ENCODE results near the gene HGFAC. TPM values are rescaled to one million over a fixed set of nuclear protein-coding genes. Genes with fewer than 3 reads are reported as not detected.

The HGFAC gene
- total RNA-seq, 1 donor from 2014 or later: not detected

DNA sequence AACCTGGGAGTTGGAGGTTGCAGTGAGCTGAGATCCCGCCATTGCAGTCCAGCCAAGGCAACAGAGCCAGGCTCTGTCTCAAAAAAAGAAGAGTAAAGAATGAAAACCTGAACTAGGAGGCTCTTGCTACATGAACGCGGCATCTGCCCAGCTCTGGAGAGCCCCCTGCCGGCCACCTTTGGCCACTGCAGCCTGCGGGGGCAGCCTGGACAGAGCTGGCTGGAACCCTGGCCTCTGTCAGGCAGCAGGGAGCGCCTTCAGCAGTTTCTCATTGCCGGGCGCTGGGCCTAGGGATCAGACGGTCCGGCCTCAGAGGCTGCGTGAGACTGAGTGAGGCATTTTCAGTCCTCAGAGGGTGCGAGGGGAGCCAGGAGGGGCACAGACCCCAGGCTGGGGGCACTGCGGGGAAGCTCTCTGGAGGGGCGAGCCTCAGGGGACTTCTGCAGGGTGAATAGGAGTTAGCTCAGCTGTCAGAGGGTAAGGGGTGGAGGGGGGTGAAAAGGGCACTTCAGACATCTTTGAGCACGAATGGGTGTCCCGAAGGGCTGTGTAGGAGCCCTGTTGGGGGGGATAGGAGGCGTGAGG, 38.9 kb downstream of the HGFAC start:
- Mint-ChIP-seq H3K27me3 (peaks cover 14% of the 10 kb centered on the region), H3K9me3 (no peaks in the 10 kb centered on the region), H3K4me1 (no peaks in the 10 kb centered on the region), H3K27ac (no peak overlapping the region), H3K36me3 (ENCODE audit: low read depth) (no peaks in the 10 kb centered on the region), H3K4me3 (no peak overlapping the region)
- intact Hi-C loops (cut with micrococcal nuclease): loop anchor here (2.0 kb wide), 2 partner anchors 134 to 374 kb away; no protein-coding TSS in a partner anchor
- peak; percentile 94 for DNase-seq

GRCh38 chr4:3481113-3481531, 39.4 kb downstream of the HGFAC start:
- intact Hi-C loops (cut with micrococcal nuclease): loop anchor here (2.0 kb wide), 2 partner anchors 134 to 374 kb away; no protein-coding TSS in a partner anchor
- Mint-ChIP-seq H3K27me3 (peaks cover 14% of the 10 kb centered on the region), H3K9me3 (no peaks in the 10 kb centered on the region), H3K4me1 (no peaks in the 10 kb centered on the region), H3K27ac (no peak overlapping the region), H3K36me3 (ENCODE audit: low read depth) (no peaks in the 10 kb centered on the region), H3K4me3 (no peak overlapping the region)
- DNase-seq: no peak

- H3K27ac Mint-ChIP-seq: no peak overlapping the region
- DNase-seq: no peak
- intact Hi-C loops (cut with micrococcal nuclease): loop anchor here (2.0 kb wide), 2 partner anchors 135 to 375 kb away; no protein-coding TSS in a partner anchor
- H3K36me3 Mint-ChIP-seq (ENCODE audit: low read depth): no peaks in the 10 kb centered on the region
- no peaks in the 10 kb centered on the region for H3K4me1 Mint-ChIP-seq
- no peaks in the 10 kb centered on the region for H3K9me3 Mint-ChIP-seq
- peaks cover 17% of the 10 kb centered on the region for H3K27me3 Mint-ChIP-seq
- no peak overlapping the region for H3K4me3 Mint-ChIP-seq
These were observed 40.1 kb downstream of the HGFAC start for GRCh38 chr4:3481783-3482393.

DNA sequence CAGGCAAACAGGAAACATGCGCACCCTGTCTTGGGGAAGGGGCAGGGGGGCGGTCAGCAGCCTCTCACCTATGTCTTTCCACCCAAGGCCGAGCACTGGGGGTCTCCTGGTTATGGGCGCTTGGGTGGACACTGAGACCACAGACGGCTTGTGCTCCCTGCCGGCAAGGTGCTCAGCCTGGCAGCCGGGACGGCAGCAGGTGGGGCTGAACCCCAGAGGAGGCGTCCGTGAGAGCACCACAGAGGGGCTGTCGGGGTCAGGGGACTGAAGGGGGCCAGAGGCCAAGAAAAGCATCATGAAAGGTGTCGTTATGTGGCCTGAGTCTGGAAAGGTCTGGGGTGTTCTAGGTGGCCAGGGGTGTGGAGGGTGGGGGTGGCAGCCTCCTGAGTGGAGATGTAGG, 40.9 kb downstream of the HGFAC start:
- Mint-ChIP-seq H3K36me3 (ENCODE audit: low read depth) (no peaks in the 10 kb centered on the region), H3K9me3 (no peaks in the 10 kb centered on the region), H3K27me3 (peaks cover 17% of the 10 kb centered on the region), H3K4me3 (no peak overlapping the region), H3K27ac (no peak overlapping the region), H3K4me1 (no peaks in the 10 kb centered on the region)
- intact Hi-C loops (cut with micrococcal nuclease): no loop called here
- no peak for DNase-seq

GRCh38 chr4:3483471-3483921, 41.7 kb downstream of the HGFAC start:
- intact Hi-C loops (cut with micrococcal nuclease): no loop called here
- no peak for DNase-seq
- no peaks in the 10 kb centered on the region for H3K9me3 Mint-ChIP-seq
- H3K27ac Mint-ChIP-seq: no peak overlapping the region
- peaks cover 17% of the 10 kb centered on the region for H3K27me3 Mint-ChIP-seq
- H3K4me3 Mint-ChIP-seq: no peak overlapping the region
- H3K4me1 Mint-ChIP-seq: no peaks in the 10 kb centered on the region
- H3K36me3 Mint-ChIP-seq (ENCODE audit: low read depth): no peaks in the 10 kb centered on the region

DNA sequence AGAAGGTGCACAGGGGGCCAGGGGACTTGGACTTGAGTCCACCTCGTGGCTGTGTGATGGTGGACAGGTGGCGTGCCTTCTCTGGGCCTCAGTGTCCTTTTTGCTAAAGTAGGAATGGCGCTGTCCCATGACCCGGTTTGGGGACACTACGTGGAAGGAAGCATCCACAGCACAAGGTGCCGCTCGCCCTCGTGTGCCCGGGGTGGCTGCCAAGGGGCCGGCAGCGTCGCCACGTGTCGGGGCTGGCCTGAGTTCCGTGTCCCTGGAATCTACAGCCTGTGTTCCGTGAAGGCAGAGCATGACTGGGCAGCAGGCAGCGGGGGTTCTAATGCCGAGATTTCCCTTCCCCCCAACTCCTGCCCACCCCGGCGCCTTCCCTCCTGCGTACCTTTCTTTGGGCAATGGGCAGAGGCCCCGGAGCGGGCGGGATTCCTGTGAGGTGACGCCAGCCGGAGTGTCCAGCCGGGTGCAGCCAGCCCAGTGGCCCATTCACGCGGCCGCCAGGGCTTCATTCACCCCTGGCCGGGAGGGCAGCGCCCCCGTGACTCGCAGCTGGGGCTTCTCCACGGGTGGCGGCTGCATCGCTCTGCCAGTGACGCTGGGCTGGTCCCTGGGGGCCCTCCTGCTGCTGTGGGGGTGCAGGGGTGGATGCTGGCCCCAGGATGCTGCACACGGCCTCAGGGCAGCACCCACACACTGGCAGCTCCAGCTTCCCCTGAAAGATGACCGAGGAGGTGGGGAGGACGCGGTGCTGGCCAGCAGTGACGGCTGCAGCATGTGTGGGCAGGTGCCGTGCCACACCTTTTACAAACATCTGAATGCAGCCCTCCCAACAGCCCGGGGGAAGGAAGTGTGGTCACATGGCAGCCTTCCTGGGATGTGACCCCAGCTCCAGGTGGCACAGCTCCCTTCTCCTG, 42.5 kb downstream of the HGFAC start:
- Mint-ChIP-seq H3K9me3 (no peaks in the 10 kb centered on the region), H3K27me3 (peaks cover 23% of the 10 kb centered on the region), H3K4me3 (no peak overlapping the region), H3K4me1 (no peaks in the 10 kb centered on the region), H3K36me3 (ENCODE audit: low read depth) (no peaks in the 10 kb centered on the region), H3K27ac (no peak overlapping the region)
- intact Hi-C loops (cut with micrococcal nuclease): no loop called here
- DNase-seq: no peak

- DNase-seq: no peak
- no peak overlapping the region for H3K27ac Mint-ChIP-seq
- no peaks in the 10 kb centered on the region for H3K9me3 Mint-ChIP-seq
- H3K4me1 Mint-ChIP-seq: no peaks in the 10 kb centered on the region
- intact Hi-C loops (cut with micrococcal nuclease): no loop called here
- H3K4me3 Mint-ChIP-seq: no peak overlapping the region
- H3K27me3 Mint-ChIP-seq: peaks cover 25% of the 10 kb centered on the region
- H3K36me3 Mint-ChIP-seq (ENCODE audit: low read depth): no peaks in the 10 kb centered on the region
These were observed 43.4 kb downstream of the HGFAC start for GRCh38 chr4:3485011-3485791.

GRCh38 chr4:3485886-3486540, 44.2 kb downstream of the HGFAC start:
- intact Hi-C loops (cut with micrococcal nuclease): no loop called here

DNA sequence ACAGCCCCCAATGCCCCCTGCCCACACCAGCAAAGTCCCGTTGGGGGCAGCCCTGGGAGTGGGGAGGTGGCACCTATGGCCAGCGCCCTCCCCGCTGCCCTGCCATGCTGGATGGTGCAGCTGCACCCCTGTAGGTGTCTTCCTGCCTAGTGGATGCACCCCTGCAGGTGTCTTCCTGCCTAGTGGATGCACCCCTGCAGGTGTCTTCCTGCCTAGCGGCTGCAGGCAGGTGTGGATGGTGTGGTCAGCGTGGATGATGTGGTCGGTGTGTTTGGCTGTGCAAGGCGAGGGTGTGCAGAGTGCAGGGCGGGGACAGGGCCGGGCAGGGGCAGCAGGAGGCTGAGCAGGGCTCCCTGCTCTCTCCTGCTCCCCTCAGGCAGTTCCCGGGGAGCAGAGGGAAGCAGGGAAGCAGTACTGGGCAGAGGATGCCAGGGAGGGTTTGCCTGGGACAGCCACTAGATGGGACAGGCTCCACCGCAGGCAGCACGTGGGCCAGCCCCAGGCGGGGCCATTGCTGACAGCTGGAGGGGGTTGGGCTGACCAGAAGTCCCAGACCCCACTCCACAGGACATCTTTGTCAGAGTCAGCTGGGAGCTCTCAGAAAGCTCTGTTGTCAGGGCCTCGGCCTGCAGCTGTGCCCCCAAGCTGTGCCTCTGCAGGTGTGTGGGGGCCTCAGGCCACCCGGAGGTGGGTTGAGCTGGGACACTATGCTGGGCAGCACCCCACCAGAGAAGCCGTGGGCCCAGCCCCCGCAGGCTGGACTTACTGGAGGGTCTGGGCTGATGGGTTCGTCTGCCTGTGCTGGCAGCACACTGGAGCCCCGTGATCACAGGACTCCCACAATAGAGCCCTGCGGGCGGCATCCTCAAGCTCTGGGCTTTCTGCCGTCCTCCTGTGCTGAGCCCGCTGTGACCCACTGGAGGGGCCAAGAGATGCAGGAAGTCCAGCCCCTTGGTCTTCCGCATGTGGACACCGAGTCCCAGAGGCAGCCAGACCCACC, 45.1 kb downstream of the HGFAC start:
- intact Hi-C loops (cut with micrococcal nuclease): no loop called here
- H3K27ac Mint-ChIP-seq: no peak overlapping the region
- peaks cover 21% of the 10 kb centered on the region for H3K27me3 Mint-ChIP-seq
- DNase-seq: no peak
- no peaks in the 10 kb centered on the region for H3K4me1 Mint-ChIP-seq
- no peaks in the 10 kb centered on the region for H3K9me3 Mint-ChIP-seq
- no peaks in the 10 kb centered on the region for H3K36me3 Mint-ChIP-seq (ENCODE audit: low read depth)
- H3K4me3 Mint-ChIP-seq: no peak overlapping the region

More at GRCh38 chr4:3485886-3486540, 44.2 kb downstream of the HGFAC start:
- H3K9me3 Mint-ChIP-seq: no peaks in the 10 kb centered on the region
- peaks cover 24% of the 10 kb centered on the region for H3K27me3 Mint-ChIP-seq
- no peak for DNase-seq
- H3K4me1 Mint-ChIP-seq: no peaks in the 10 kb centered on the region
- H3K27ac Mint-ChIP-seq: no peak overlapping the region
- H3K4me3 Mint-ChIP-seq: no peak overlapping the region
- no peaks in the 10 kb centered on the region for H3K36me3 Mint-ChIP-seq (ENCODE audit: low read depth)

GRCh38 chr4:3487861-3488260, 46.1 kb downstream of the HGFAC start:
- no peaks in the 10 kb centered on the region for H3K36me3 Mint-ChIP-seq (ENCODE audit: low read depth)
- intact Hi-C loops (cut with micrococcal nuclease): no loop called here
- no peak for DNase-seq
- H3K4me1 Mint-ChIP-seq: no peaks in the 10 kb centered on the region
- H3K27ac Mint-ChIP-seq: no peak overlapping the region
- H3K27me3 Mint-ChIP-seq: peaks cover 21% of the 10 kb centered on the region
- no peak overlapping the region for H3K4me3 Mint-ChIP-seq
- no peaks in the 10 kb centered on the region for H3K9me3 Mint-ChIP-seq

DNA sequence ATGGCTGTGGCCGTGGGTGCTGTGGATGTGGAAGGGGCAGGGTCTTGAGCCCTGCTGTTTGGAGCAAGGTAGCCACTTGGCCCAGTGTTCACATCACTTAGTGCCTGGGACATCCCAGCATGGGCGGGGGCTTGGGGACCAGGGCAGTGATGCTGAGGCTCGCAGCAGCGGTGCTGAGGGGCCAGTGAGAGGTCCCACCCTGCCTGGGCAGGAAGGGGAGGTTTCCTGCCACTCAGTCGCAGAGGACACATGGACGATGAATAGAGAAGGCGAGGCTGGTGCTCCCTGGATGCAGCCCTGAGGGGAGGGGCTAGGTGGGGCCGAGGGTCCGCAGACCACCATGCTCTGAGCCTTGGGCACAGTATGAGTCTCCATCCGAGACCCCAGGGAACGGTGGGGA, 47.1 kb downstream of the HGFAC start:
- Mint-ChIP-seq H3K27ac (no peak overlapping the region), H3K4me3 (no peak overlapping the region), H3K4me1 (no peaks in the 10 kb centered on the region), H3K27me3 (peaks cover 21% of the 10 kb centered on the region), H3K36me3 (ENCODE audit: low read depth) (no peaks in the 10 kb centered on the region), H3K9me3 (no peaks in the 10 kb centered on the region)
- DNase-seq: no peak
- intact Hi-C loops (cut with micrococcal nuclease): no loop called here

- no peak overlapping the region for H3K27ac Mint-ChIP-seq
- no peak overlapping the region for H3K4me3 Mint-ChIP-seq
- intact Hi-C loops (cut with micrococcal nuclease): no loop called here
- no peaks in the 10 kb centered on the region for H3K9me3 Mint-ChIP-seq
- peaks cover 21% of the 10 kb centered on the region for H3K27me3 Mint-ChIP-seq
- no peaks in the 10 kb centered on the region for H3K36me3 Mint-ChIP-seq (ENCODE audit: low read depth)
- DNase-seq: no peak
- no peaks in the 10 kb centered on the region for H3K4me1 Mint-ChIP-seq
These were observed 47.7 kb downstream of the HGFAC start for GRCh38 chr4:3489451-3489962.
